BE2C (cell line): ENCODE data around the gene ZNF778.
A peak's percentile ranks its signal among the peaks of the same experiment; 100 is the strongest.

ENCODE experiments used
- DNase-seq: peaks from one replicate; pipeline ENCODE4 v3.0.0-alpha.2; 2020
- H3K27me3 ChIP-seq: fragments of 250-450 bp; sonication (Bioruptor Pico); 2 replicates; pipeline ENCODE4 v1.5.1; 2020; ENCODE audit warnings: mild to moderate bottlenecking
- H3K36me3 ChIP-seq: fragments of 250-450 bp; sonication (Bioruptor Pico); 2 replicates; pipeline ENCODE4 v1.5.1; 2020; ENCODE audit warnings: mild to moderate bottlenecking
- H3K4me1 ChIP-seq: fragments of 250-450 bp; sonication (Bioruptor Pico); 2 replicates; pipeline ENCODE4 v1.5.1; 2020
- H3K4me3 ChIP-seq: 2 replicates; pipeline ENCODE4 v1.5.1; 2011; ENCODE audit warnings: low read depth, low read length
- H3K9me3 ChIP-seq: fragments of 250-450 bp; sonication (Bioruptor Pico); 2 replicates; pipeline ENCODE4 v1.5.1; 2020
- TF ChIP-seq, protein P1 (sequence below): IDR thresholded peaks from 2 replicates; pipeline ENCODE4 v1.5.1; 2012; ENCODE audit warnings: mild to moderate bottlenecking, low read depth, low read length

Gene ZNF778

DNA sequence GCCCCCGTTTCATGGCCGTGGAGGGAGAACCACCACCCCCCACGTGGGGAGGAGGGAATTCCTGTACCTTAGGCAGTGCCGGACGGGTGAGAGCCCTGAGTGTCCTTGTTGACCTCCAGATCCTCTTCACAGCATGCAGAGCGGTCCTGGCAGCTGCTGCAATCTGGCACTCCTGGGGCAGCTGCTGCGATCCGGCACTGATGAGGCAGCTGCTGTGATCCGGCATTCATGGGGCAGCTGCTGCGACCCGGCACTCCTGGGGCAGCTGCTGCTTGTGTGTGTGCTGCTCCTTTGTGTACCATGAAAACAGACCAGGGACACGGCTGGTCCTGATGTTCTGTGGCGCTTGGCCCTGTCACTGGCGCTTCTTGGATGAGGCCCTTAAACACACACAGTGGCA, 12.8 kb downstream of the ZNF778 start:
- DNase-seq = no peak
- Histone ChIP-seq H3K36me3 (peaks cover 51% of the 10 kb centered on the region), H3K27me3 (no peaks in the 10 kb centered on the region), H3K9me3 (no peaks in the 10 kb centered on the region), H3K4me3 (no peak overlapping the region), H3K4me1 (no peaks in the 10 kb centered on the region)
- TF ChIP-seq, protein P1, sequence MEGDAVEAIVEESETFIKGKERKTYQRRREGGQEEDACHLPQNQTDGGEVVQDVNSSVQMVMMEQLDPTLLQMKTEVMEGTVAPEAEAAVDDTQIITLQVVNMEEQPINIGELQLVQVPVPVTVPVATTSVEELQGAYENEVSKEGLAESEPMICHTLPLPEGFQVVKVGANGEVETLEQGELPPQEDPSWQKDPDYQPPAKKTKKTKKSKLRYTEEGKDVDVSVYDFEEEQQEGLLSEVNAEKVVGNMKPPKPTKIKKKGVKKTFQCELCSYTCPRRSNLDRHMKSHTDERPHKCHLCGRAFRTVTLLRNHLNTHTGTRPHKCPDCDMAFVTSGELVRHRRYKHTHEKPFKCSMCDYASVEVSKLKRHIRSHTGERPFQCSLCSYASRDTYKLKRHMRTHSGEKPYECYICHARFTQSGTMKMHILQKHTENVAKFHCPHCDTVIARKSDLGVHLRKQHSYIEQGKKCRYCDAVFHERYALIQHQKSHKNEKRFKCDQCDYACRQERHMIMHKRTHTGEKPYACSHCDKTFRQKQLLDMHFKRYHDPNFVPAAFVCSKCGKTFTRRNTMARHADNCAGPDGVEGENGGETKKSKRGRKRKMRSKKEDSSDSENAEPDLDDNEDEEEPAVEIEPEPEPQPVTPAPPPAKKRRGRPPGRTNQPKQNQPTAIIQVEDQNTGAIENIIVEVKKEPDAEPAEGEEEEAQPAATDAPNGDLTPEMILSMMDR = no peak

- TF ChIP-seq, protein P1 = no peak
- peaks cover 38% of the 10 kb centered on the region for H3K36me3 ChIP-seq
Observed at GRCh38 chr16:89232107-89232506, 14.6 kb downstream of the ZNF778 start.

DNA sequence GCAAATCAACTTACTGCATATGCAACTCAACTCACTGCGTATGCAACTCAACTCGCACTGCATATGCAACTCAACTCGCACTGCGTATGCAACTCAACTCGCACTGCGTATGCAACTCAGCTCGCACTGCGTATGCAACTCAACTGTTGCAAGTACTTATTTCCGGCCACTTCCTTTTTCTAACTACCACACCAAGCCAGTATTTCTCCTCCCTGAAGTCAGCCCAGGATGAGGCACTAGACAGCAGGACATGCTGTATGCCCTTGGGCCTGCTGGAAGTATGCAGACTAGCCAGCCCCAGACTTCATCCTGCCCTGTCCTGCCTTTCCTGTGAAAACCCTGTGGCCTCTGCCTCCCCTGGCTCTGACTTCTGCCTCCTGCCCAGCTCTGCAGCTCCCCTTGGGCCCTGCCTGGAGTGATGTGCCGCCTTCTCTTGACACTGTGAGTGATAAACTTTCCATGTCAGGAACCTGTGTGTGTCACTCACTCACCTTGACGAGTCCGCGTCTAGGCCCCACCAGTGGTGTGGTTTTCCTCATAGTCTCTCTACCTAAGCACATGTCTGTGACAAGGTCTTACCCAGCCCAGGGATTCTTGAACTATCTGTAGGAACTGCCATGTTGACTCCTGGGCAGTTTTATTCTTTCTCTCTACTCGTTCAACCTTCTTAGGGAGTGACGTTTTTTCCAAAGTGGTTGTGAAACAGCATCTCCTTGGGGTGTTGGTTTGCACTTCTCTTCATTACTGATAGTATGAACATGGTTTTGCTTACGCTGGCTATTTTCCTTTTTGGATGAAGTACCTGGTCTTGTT, 16.4 kb downstream of the ZNF778 start:
- H3K27me3 ChIP-seq = no peaks in the 10 kb centered on the region
- TF ChIP-seq, protein P1 = no peak
- H3K4me1 ChIP-seq = no peaks in the 10 kb centered on the region
- peaks cover 20% of the 10 kb centered on the region for H3K36me3 ChIP-seq
- no peaks in the 10 kb centered on the region for H3K9me3 ChIP-seq
- no peak for DNase-seq
- no peak overlapping the region for H3K4me3 ChIP-seq

More at GRCh38 chr16:89232107-89232506, 14.6 kb downstream of the ZNF778 start:
- H3K9me3 ChIP-seq = no peaks in the 10 kb centered on the region
- no peak for DNase-seq
- no peak overlapping the region for H3K4me3 ChIP-seq
- H3K4me1 ChIP-seq = no peaks in the 10 kb centered on the region
- no peaks in the 10 kb centered on the region for H3K27me3 ChIP-seq

DNA sequence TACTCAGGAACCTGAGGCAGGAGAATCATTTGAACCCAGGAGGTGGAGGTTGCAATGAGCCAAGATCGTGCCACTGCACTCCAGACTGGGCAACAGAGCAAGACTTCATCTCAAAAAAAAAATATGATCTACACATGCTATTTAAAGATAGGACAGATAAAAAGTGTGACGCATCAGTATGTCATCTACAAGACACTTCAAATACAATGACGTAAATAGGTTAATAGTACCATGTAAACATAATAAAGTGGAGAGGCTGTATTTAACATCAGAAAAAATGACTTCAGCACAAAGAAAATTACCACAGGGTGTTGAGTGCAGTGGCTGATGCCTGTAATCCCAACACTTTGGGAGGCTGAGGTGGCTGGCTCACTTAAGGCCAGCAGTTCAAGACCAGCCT, 20.2 kb downstream of the ZNF778 start:
- TF ChIP-seq, protein P1 = no peak
- Histone ChIP-seq H3K9me3 (no peaks in the 10 kb centered on the region), H3K4me1 (no peaks in the 10 kb centered on the region), H3K4me3 (no peak overlapping the region), H3K36me3 (peaks cover 4% of the 10 kb centered on the region), H3K27me3 (no peaks in the 10 kb centered on the region)
- DNase-seq = no peak

- TF ChIP-seq, protein P1 = no peak
- no peaks in the 10 kb centered on the region for H3K4me1 ChIP-seq
- 0 out of 2 replicates have a peak, but pooled peaks cover 2% of the 10 kb centered on the region for H3K9me3 ChIP-seq
- H3K4me3 ChIP-seq = peak overlapping the region; percentile 69
- peaks cover 3% of the 10 kb centered on the region; the same call in 1 of the 2 replicates for H3K27me3 ChIP-seq
- peak; percentile 82 for DNase-seq
- H3K36me3 ChIP-seq = no peaks in the 10 kb centered on the region
Observed at GRCh38 chr16:89241187-89242007, 23.9 kb downstream of the ZNF778 start.
